GM23338 (cell line): ENCODE data around the gene UBE2J1. TPM values are rescaled to one million over a fixed set of nuclear protein-coding genes. Genes with fewer than 3 reads are reported as not detected.

Source experiments
- ATAC-seq: fragments of 200-7000 bp; cut with Tn5 transposase; 3 replicates; pipeline ENCODE4 v1.9.1; 2020
- DNase-seq: peaks from one replicate; pipeline ENCODE4 v3.0.0-alpha.2; 2015; ENCODE audit warnings: low spot score
- H2AFZ ChIP-seq: fragments of 200-600 bp; sonication (generic); 2 replicates; pipeline ENCODE4 v1.8.0; 2016; ENCODE audit warnings: antibody characterized with exemption, mild to moderate bottlenecking, moderate library complexity
- H3F3A ChIP-seq: fragments of 200-600 bp; sonication (generic); replicated peaks from 2 replicates; pipeline ENCODE4 v1.8.0; 2017; ENCODE audit warnings: antibody characterized with exemption, mixed run types, low read depth
- H3K27ac ChIP-seq: fragments of 200-600 bp; sonication (generic); 2 replicates; pipeline ENCODE4 v1.6.1; 2016; ENCODE audit warnings: low read depth
- H3K27me3 ChIP-seq: fragments of 200-600 bp; sonication (generic); 2 replicates; pipeline ENCODE4 v1.8.0; 2016; ENCODE audit warnings: mild to moderate bottlenecking, mixed run types, moderate library complexity; ENCODE audit not compliant: insufficient read depth
- H3K36me3 ChIP-seq: fragments of 200-600 bp; sonication (generic); 2 replicates; pipeline ENCODE4 v1.8.0; 2016; ENCODE audit warnings: mild to moderate bottlenecking; ENCODE audit not compliant: insufficient read depth
- H3K4me1 ChIP-seq: fragments of 200-600 bp; sonication (generic); 2 replicates; pipeline ENCODE4 v1.8.0; 2016; ENCODE audit warnings: mild to moderate bottlenecking, moderate library complexity; ENCODE audit not compliant: insufficient read depth
- H3K4me2 ChIP-seq: fragments of 200-600 bp; sonication (generic); 2 replicates; pipeline ENCODE4 v1.7.1; 2017; ENCODE audit warnings: mixed run types
- H3K4me3 ChIP-seq: fragments of 200-600 bp; sonication (generic); 2 replicates; pipeline ENCODE4 v1.6.1; 2016; ENCODE audit warnings: mixed run types
- H3K79me2 ChIP-seq: fragments of 200-600 bp; sonication (generic); replicated peaks from 2 replicates; pipeline ENCODE4 v1.8.0; 2017; ENCODE audit warnings: mild to moderate bottlenecking; ENCODE audit not compliant: insufficient read depth
- H3K9me2 ChIP-seq: fragments of 200-600 bp; sonication (generic); 2 replicates; pipeline ENCODE4 v1.8.0; 2017; ENCODE audit not compliant: insufficient read depth
- H4K20me1 ChIP-seq: fragments of 200-600 bp; sonication (generic); replicated peaks from 2 replicates; pipeline ENCODE4 v1.8.0; 2017; ENCODE audit warnings: mild to moderate bottlenecking; ENCODE audit not compliant: insufficient read depth
- H3K27ac Mint-ChIP-seq: 2 replicates; pipeline ENCODE4 v1.8.0; 2020; ENCODE audit warnings: inconsistent platforms, mild to moderate bottlenecking, moderate library complexity, mixed read lengths
- H3K27me3 Mint-ChIP-seq: 3 replicates; pipeline ENCODE4 v1.8.0; 2022; ENCODE audit warnings: low read depth, mild to moderate bottlenecking, moderate library complexity, mixed read lengths, inconsistent platforms; ENCODE audit not compliant: insufficient read depth, poor library complexity
- H3K36me3 Mint-ChIP-seq: 3 replicates; pipeline ENCODE4 v1.8.0; 2021; ENCODE audit warnings: low read depth, mild to moderate bottlenecking, inconsistent platforms, moderate library complexity, mixed read lengths
- H3K4me1 Mint-ChIP-seq: 3 replicates; pipeline ENCODE4 v1.8.0; 2020; ENCODE audit warnings: mild to moderate bottlenecking, inconsistent platforms, mixed read lengths
- H3K4me3 Mint-ChIP-seq: 3 replicates; pipeline ENCODE4 v1.8.0; 2021; ENCODE audit warnings: moderate library complexity, mild to moderate bottlenecking, inconsistent platforms, mixed read lengths
- H3K9me3 Mint-ChIP-seq: 3 replicates; pipeline ENCODE4 v1.8.0; 2020; ENCODE audit warnings: moderate library complexity, mild to moderate bottlenecking, inconsistent platforms, mixed read lengths
- CREB1 ChIP-seq: fragments of 250-450 bp; sonication (Bioruptor Pico); IDR thresholded peaks from 2 replicates; pipeline ENCODE4 v1.5.0; 2020; ENCODE audit warnings: low read depth, mild to moderate bottlenecking, moderate library complexity
- CTCF ChIP-seq, 2 experiments: fragments of 200-600 bp in 1 of 2; sonication (generic) in 1 of 2; conservative IDR thresholded peaks; 2 replicates each; pipeline versions ENCODE4 v1.5.1 to v1.6.1; 2016 to 2017; ENCODE audit warnings: antibody characterized with exemption in 2 of 2, low read depth in 2 of 2, mild to moderate bottlenecking in 2 of 2, moderate library complexity in 1 of 2
- ETS1 ChIP-seq: IDR thresholded peaks from 2 replicates; pipeline ENCODE4 v1.6.1; 2016; ENCODE audit warnings: antibody characterized with exemption
- EZH2 ChIP-seq: fragments of 200-600 bp; sonication (generic); IDR thresholded peaks from one replicate; pipeline ENCODE4 v1.8.0; 2017; ENCODE audit warnings: antibody characterized with exemption, mild to moderate bottlenecking, low read depth; ENCODE audit not compliant: unreplicated experiment
- EZH2phosphoT487 ChIP-seq: fragments of 200-600 bp; sonication (generic); IDR thresholded peaks from one replicate; pipeline ENCODE4 v1.8.1; 2018; ENCODE audit warnings: antibody characterized with exemption; ENCODE audit not compliant: unreplicated experiment
- NANOG ChIP-seq: IDR thresholded peaks from 2 replicates; pipeline ENCODE4 v1.6.1; 2016; ENCODE audit warnings: antibody characterized with exemption, borderline replicate concordance
- REST ChIP-seq: IDR thresholded peaks from one replicate; pipeline ENCODE4 v1.6.1; 2018; ENCODE audit warnings: antibody characterized with exemption; ENCODE audit not compliant: unreplicated experiment
- STAT1 ChIP-seq: IDR thresholded peaks from one replicate; pipeline ENCODE4 v1.6.1; 2016; ENCODE audit warnings: antibody characterized with exemption; ENCODE audit not compliant: unreplicated experiment
- ZNF462 ChIP-seq: fragments of 250-450 bp; sonication (Bioruptor Pico); IDR thresholded peaks from 2 replicates; pipeline ENCODE4 v1.5.0; 2020; ENCODE audit warnings: mild to moderate bottlenecking, moderate library complexity
- polyA plus RNA-seq: library from polyadenylated mRNA; unstranded; fragments of >200 nt; fragmentation: Nextera tagmentation; extraction: Ambion mirVana; gene quantifications from 2 replicates; pipeline ENCODE4 v1.2.1, GENCODE V29; 2016
- total RNA-seq: library from RNA; depleted of rRNA; stranded (reverse); fragments of >200 nt; shearing (Covaris generic); gene quantifications from 2 replicates; pipeline ENCODE4 v1.2.3, GENCODE V29; 2014

The UBE2J1 gene
- total and polyA plus RNA-seq, 2 experiments from 2014 or later: 7.5 to 13.1 TPM

GRCh38 chr6:89355511-89356194, 3.1 kb upstream of the UBE2J1 start:
- Histone ChIP-seq H3K4me2 (no peak overlapping the region), H3K27me3 (peaks cover 27% of the 10 kb centered on the region), H3K4me3 (no peak overlapping the region), H3K79me2 (no peaks in the 10 kb centered on the region), H3K4me1 (peaks cover 12% of the 10 kb centered on the region; the same call in 1 of the 2 replicates), H3K36me3 (no peaks in the 10 kb centered on the region), H3K27ac (no peak overlapping the region), H3F3A (peaks cover 4% of the 10 kb centered on the region; the same call in 1 of the 2 replicates), H2AFZ (no peak overlapping the region), H4K20me1 (no peaks in the 10 kb centered on the region), H3K9me2 (no peaks in the 10 kb centered on the region)
- Mint-ChIP-seq H3K27me3 (peaks cover 17% of the 10 kb centered on the region), H3K27ac (no peak overlapping the region), H3K4me1 (peaks cover 24% of the 10 kb centered on the region), H3K9me3 (no peaks in the 10 kb centered on the region), H3K4me3 (no peak overlapping the region), H3K36me3 (no peaks in the 10 kb centered on the region)
- ATAC-seq (no peak), DNase-seq (no peak)
- no peak for TF ChIP-seq CREB1 (CRISPR knock-in tag)
- TF ChIP-seq NANOG: no peak
- TF ChIP-seq ZNF462 (CRISPR knock-in tag): no peak
- no peak for TF ChIP-seq STAT1
- TF ChIP-seq EZH2: no peak
- no peak for TF ChIP-seq ETS1
- no peak for TF ChIP-seq REST
- TF ChIP-seq EZH2phosphoT487: no peak
- TF ChIP-seq CTCF (conservative IDR thresholded peaks at IDR 0.05; ENCODE audit: low read depth in 2 of 2): no peak
